SK-N-SH treated with all-trans-retinoic acid at 6 μM for 48 hours (cell line): ENCODE results near the gene MAP3K20.

ENCODE experiments used
- ARNTL ChIP-seq: fragments of 450-650 bp; formaldehyde crosslinking; IDR thresholded peaks from 2 replicates; pipeline ENCODE4 v1.5.0; 2020; ENCODE audit warnings: low read depth, mild to moderate bottlenecking, moderate library complexity, borderline replicate concordance
- BACH2 ChIP-seq: fragments of 250-450 bp; sonication (Bioruptor Pico); IDR thresholded peaks from 2 replicates; pipeline ENCODE4 v1.9.0; 2021; ENCODE audit warnings: mild to moderate bottlenecking, borderline replicate concordance
- CSDC2 ChIP-seq: fragments of 250-450 bp; sonication (Bioruptor Pico); IDR thresholded peaks from 2 replicates; pipeline ENCODE4 v1.5.0; 2020; ENCODE audit warnings: mild to moderate bottlenecking, moderate library complexity
- ESRRG ChIP-seq: fragments of 250-450 bp; sonication (Bioruptor Pico); IDR thresholded peaks from 2 replicates; pipeline ENCODE4 v1.6.1; 2021; ENCODE audit warnings: mild to moderate bottlenecking
- PATZ1 ChIP-seq: fragments of 250-450 bp; sonication (Bioruptor Pico); IDR thresholded peaks from 2 replicates; pipeline ENCODE4 v1.8.0; 2020; ENCODE audit warnings: mild to moderate bottlenecking, moderate library complexity, borderline replicate concordance
- RARB ChIP-seq: fragments of 250-450 bp; sonication (Bioruptor Pico); IDR thresholded peaks from 2 replicates; pipeline ENCODE4 v1.8.0; 2021; ENCODE audit warnings: mild to moderate bottlenecking, moderate library complexity
- SNAI2 ChIP-seq: fragments of 250-450 bp; sonication (Bioruptor Pico); IDR thresholded peaks from 2 replicates; pipeline ENCODE4 v1.5.0; 2020; ENCODE audit warnings: mild to moderate bottlenecking, moderate library complexity
- TCF4 ChIP-seq: fragments of 250-450 bp; sonication (Bioruptor Pico); IDR thresholded peaks from 2 replicates; pipeline ENCODE4 v1.8.0; 2021; ENCODE audit warnings: mild to moderate bottlenecking, moderate library complexity, borderline replicate concordance
- TOX ChIP-seq: fragments of 250-450 bp; sonication (Bioruptor Pico); IDR thresholded peaks from 2 replicates; pipeline ENCODE4 v1.8.0; 2021; ENCODE audit warnings: mild to moderate bottlenecking, moderate library complexity, borderline replicate concordance
- ZFP3 ChIP-seq: fragments of 250-450 bp; sonication (Bioruptor Pico); IDR thresholded peaks from 2 replicates; pipeline ENCODE4 v1.5.0; 2020; ENCODE audit warnings: mild to moderate bottlenecking, moderate library complexity
- ZNF565 ChIP-seq: fragments of 450-650 bp; formaldehyde crosslinking; conservative IDR thresholded peaks from 2 replicates; pipeline ENCODE4 v1.5.0; 2020; ENCODE audit warnings: low read depth, mild to moderate bottlenecking, moderate library complexity
- ZNF8 ChIP-seq: fragments of 450-650 bp; formaldehyde crosslinking; IDR thresholded peaks from 2 replicates; pipeline ENCODE4 v1.5.0; 2020; ENCODE audit warnings: mild to moderate bottlenecking, moderate library complexity
- TF ChIP-seq, protein P1 (sequence below): fragments of 250-450 bp; sonication (Bioruptor Pico); IDR thresholded peaks from 2 replicates; pipeline ENCODE4 v1.8.0; 2021; ENCODE audit warnings: low read depth, mild to moderate bottlenecking, moderate library complexity, borderline replicate concordance
- TF ChIP-seq, protein P2 (sequence below): fragments of 250-450 bp; sonication (Bioruptor Pico); IDR thresholded peaks from 2 replicates; pipeline ENCODE4 v1.5.0; 2020; ENCODE audit warnings: mild to moderate bottlenecking, moderate library complexity

- TF ChIP-seq ZFP3 (CRISPR knock-in tag), result no peak
- no peak for TF ChIP-seq ZNF565 (CRISPR knock-in tag)
- TF ChIP-seq ESRRG, result no peak
- TF ChIP-seq RARB (CRISPR knock-in tag), result no peak
- TF ChIP-seq TOX (CRISPR knock-in tag), result no peak
- TF ChIP-seq SNAI2, result no peak
- TF ChIP-seq CSDC2 (CRISPR knock-in tag), result no peak
- TF ChIP-seq BACH2 (CRISPR knock-in tag), result no peak
- TF ChIP-seq ARNTL, result no peak
- no peak; the same call in 1 of the 2 replicates for TF ChIP-seq ZNF8 (CRISPR knock-in tag)
- TF ChIP-seq, protein P1, sequence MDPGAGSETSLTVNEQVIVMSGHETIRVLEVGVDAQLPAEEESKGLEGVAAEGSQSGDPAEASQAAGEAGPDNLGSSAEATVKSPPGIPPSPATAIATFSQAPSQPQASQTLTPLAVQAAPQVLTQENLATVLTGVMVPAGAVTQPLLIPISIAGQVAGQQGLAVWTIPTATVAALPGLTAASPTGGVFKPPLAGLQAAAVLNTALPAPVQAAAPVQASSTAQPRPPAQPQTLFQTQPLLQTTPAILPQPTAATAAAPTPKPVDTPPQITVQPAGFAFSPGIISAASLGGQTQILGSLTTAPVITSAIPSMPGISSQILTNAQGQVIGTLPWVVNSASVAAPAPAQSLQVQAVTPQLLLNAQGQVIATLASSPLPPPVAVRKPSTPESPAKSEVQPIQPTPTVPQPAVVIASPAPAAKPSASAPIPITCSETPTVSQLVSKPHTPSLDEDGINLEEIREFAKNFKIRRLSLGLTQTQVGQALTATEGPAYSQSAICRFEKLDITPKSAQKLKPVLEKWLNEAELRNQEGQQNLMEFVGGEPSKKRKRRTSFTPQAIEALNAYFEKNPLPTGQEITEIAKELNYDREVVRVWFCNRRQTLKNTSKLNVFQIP (CRISPR knock-in tag), result no peak
- TF ChIP-seq, protein P2, sequence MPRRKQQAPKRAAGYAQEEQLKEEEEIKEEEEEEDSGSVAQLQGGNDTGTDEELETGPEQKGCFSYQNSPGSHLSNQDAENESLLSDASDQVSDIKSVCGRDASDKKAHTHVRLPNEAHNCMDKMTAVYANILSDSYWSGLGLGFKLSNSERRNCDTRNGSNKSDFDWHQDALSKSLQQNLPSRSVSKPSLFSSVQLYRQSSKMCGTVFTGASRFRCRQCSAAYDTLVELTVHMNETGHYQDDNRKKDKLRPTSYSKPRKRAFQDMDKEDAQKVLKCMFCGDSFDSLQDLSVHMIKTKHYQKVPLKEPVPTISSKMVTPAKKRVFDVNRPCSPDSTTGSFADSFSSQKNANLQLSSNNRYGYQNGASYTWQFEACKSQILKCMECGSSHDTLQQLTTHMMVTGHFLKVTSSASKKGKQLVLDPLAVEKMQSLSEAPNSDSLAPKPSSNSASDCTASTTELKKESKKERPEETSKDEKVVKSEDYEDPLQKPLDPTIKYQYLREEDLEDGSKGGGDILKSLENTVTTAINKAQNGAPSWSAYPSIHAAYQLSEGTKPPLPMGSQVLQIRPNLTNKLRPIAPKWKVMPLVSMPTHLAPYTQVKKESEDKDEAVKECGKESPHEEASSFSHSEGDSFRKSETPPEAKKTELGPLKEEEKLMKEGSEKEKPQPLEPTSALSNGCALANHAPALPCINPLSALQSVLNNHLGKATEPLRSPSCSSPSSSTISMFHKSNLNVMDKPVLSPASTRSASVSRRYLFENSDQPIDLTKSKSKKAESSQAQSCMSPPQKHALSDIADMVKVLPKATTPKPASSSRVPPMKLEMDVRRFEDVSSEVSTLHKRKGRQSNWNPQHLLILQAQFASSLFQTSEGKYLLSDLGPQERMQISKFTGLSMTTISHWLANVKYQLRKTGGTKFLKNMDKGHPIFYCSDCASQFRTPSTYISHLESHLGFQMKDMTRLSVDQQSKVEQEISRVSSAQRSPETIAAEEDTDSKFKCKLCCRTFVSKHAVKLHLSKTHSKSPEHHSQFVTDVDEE (CRISPR knock-in tag), result no peak
- TF ChIP-seq TCF4 (CRISPR knock-in tag), result no peak
- no peak for TF ChIP-seq PATZ1 (CRISPR knock-in tag)
Measured at GRCh38 chr2:173210270-173211196, 134.9 kb downstream of the MAP3K20 start.
